GM12878 (cell line): Measurements from ENCODE around the gene GRIN3A. TPM values are rescaled to one million over a fixed set of nuclear protein-coding genes. Genes with fewer than 3 reads are reported as not detected.
"Not testable (repeated sequence)": the region's sequence is repeated elsewhere in the genome, so short reads cannot be mapped to it uniquely, and the experiment has no call there.

Experiments
- ATAC-seq: fragments of 200-7000 bp; cut with Tn5 transposase; 3 replicates; pipeline ENCODE4 v1.9.1; 2020; ENCODE audit warnings: mild to moderate bottlenecking, moderate library complexity
- BruUV-seq: library from RNA; stranded (reverse); fragments of 400-500 nt; replicated peaks from 2 replicates; lab custom pipeline; 2021; lab: Mats Ljungman, UMichigan
- CTCF ChIA-PET: fragments of 300-600 bp; sonication (Branson Sonifier 250); formaldehyde crosslinking; extraction: SDS; loops from one replicate; lab custom pipeline; 2021; ENCODE audit warnings: inconsistent platforms; lab: Yijun Ruan, JAX
- POLR2A ChIA-PET: fragments of 350-600 bp; formaldehyde crosslinking; extraction: SDS; loops from one replicate; lab custom pipeline; 2021; ENCODE audit warnings: inconsistent platforms; lab: Charles Lee
- RAD21 ChIA-PET: fragments of 300-600 bp; sonication (Branson Sonifier 250); formaldehyde crosslinking; loops from one replicate; lab custom pipeline; 2023; ENCODE audit warnings: antibody characterized with exemption; ENCODE audit not compliant: unreplicated experiment; lab: Charles Lee
- SMC1A ChIA-PET: fragments of 300-600 bp; sonication (Branson Sonifier 250); formaldehyde crosslinking; loops from one replicate; lab custom pipeline; 2023; ENCODE audit not compliant: unreplicated experiment, uncharacterized antibody; lab: Charles Lee
- DNase-seq: peaks from one replicate; pipeline ENCODE4 v3.0.0-alpha.2; 2011; ENCODE audit warnings: low read depth, low spot score
- FAIRE-seq: peaks from 3 replicates; lab custom pipeline; 2011; peaks lifted over from hg19 to GRCh38; lab: Jason Lieb, UNC
- H2AFZ ChIP-seq: 2 replicates; pipeline ENCODE4 v1.6.0; 2011; ENCODE audit warnings: low read depth, low read length, control low read depth; ENCODE audit not compliant: control insufficient read depth
- H3K27ac ChIP-seq: 2 replicates; pipeline ENCODE4 v1.5.1; 2011; ENCODE audit warnings: control low read depth; ENCODE audit not compliant: control insufficient read depth, insufficient read depth
- H3K27me3 ChIP-seq, 2 experiments: replicated peaks in 1 of 2; 2 replicates each; pipeline versions ENCODE4 v1.6.0 to v1.6.1; 2011; ENCODE audit warnings: low read length in 1 of 2; ENCODE audit not compliant: control insufficient read depth in 2 of 2, insufficient read depth in 2 of 2
- H3K36me3 ChIP-seq, 2 experiments: 2 replicates each; pipeline ENCODE4 v1.5.1; 2011; ENCODE audit warnings: low read length in 1 of 2; ENCODE audit not compliant: control insufficient read depth in 2 of 2, insufficient read depth in 2 of 2
- H3K4me1 ChIP-seq: 2 replicates; pipeline ENCODE4 v1.6.1; 2011; ENCODE audit warnings: mild to moderate bottlenecking, low read length, moderate library complexity, mixed read lengths; ENCODE audit not compliant: control insufficient read depth, insufficient read depth
- H3K4me2 ChIP-seq: 2 replicates; pipeline ENCODE4 v1.6.0; 2011; ENCODE audit warnings: control low read depth; ENCODE audit not compliant: control insufficient read depth, insufficient read depth
- H3K4me3 ChIP-seq: fragments of 200-600 bp; sonication (generic); 2 replicates; pipeline ENCODE4 v1.5.1; 2016
- H3K79me2 ChIP-seq: 2 replicates; pipeline ENCODE4 v1.6.0; 2011; ENCODE audit warnings: low read length; ENCODE audit not compliant: control insufficient read depth, insufficient read depth
- H3K9ac ChIP-seq: 2 replicates; pipeline ENCODE4 v1.8.0; 2011; ENCODE audit warnings: low read length, control low read depth, mixed read lengths; ENCODE audit not compliant: control insufficient read depth, insufficient read depth
- H3K9me3 ChIP-seq: replicated peaks from 3 replicates; pipeline ENCODE4 v1.5.1; 2011; ENCODE audit warnings: mild to moderate bottlenecking, low read length; ENCODE audit not compliant: control insufficient read depth, insufficient read depth
- H4K20me1 ChIP-seq: 2 replicates; pipeline ENCODE4 v1.6.0; 2011; ENCODE audit not compliant: control insufficient read depth, insufficient read depth
- ATF7 ChIP-seq: fragments of 450-650 bp; IDR thresholded peaks from 2 replicates; pipeline ENCODE4 v1.6.1; 2016; ENCODE audit warnings: low read depth, mild to moderate bottlenecking
- CTCF ChIP-seq, 3 experiments: IDR thresholded peaks in 2 of 3; conservative IDR thresholded peaks in 1 of 3; 2 replicates each; pipeline ENCODE4 v1.5.1; 2011; ENCODE audit warnings: low read depth in 3 of 3, low read length in 3 of 3, mild to moderate bottlenecking in 3 of 3, control low read depth in 2 of 3, moderate library complexity in 2 of 3, inconsistent platforms in 1 of 3, mixed read lengths in 1 of 3; ENCODE audit not compliant: control insufficient read depth in 2 of 3, insufficient read depth in 1 of 3; ENCODE audit errors: extremely low read depth in 1 of 3
- GABPA ChIP-seq: IDR thresholded peaks from 2 replicates; pipeline ENCODE4 v1.6.1; 2014; ENCODE audit warnings: antibody characterized with exemption, low read depth, mild to moderate bottlenecking, inconsistent platforms
- RELA ChIP-seq: fragments of 450-650 bp; IDR thresholded peaks from 2 replicates; pipeline ENCODE4 v1.8.0; 2014; ENCODE audit warnings: borderline replicate concordance; ENCODE audit not compliant: partially characterized antibody
- SRF ChIP-seq, 2 experiments: IDR thresholded peaks; 2 replicates each; pipeline ENCODE4 v1.6.1; 2011; ENCODE audit warnings: low read depth in 2 of 2, low read length in 2 of 2, mild to moderate bottlenecking in 1 of 2, moderate library complexity in 1 of 2
- TARDBP ChIP-seq: IDR thresholded peaks from 2 replicates; pipeline ENCODE4 v1.6.1; 2016; ENCODE audit warnings: borderline replicate concordance
- ZBED1 ChIP-seq: IDR thresholded peaks from 2 replicates; pipeline ENCODE4 v1.6.1; 2016; ENCODE audit warnings: borderline replicate concordance
- ZBTB33 ChIP-seq: fragments of 450-650 bp; IDR thresholded peaks from 2 replicates; pipeline ENCODE4 v1.6.1; 2017; ENCODE audit warnings: mild to moderate bottlenecking
- WGBS: methylation state at CpG from one replicate; pipeline ENCODE4 v1.1.6; 2016; ENCODE audit warnings: low lambda C conversion rate; ENCODE audit not compliant: insufficient replicate concordance, insufficient coverage; ENCODE audit errors: missing lambda C conversion rate; 5-methylcytosine and 5-hydroxymethylcytosine counted together
- in situ Hi-C: fragments of 300-500 bp; cut with MboI; formaldehyde crosslinking; loops from 9 replicates; pipeline ENCODE4 v1.14.3; 2018; ENCODE audit warnings: mixed read lengths
- intact Hi-C: fragments of 100-400 bp; cut with micrococcal nuclease; formaldehyde crosslinking; loops from one replicate; pipeline ENCODE4 v1.14.2; 2022; ENCODE audit not compliant: unreplicated experiment
- polyA plus RNA-seq, 11 experiments: library from polyadenylated mRNA; depleted of rRNA in 4 of 11; unstranded in 6 of 11; stranded (reverse) in 5 of 11; fragments of >200 nt; fragmentation: Nextera tagmentation in 4 of 11; fragmentation: Illumina TruSeq in 1 of 11; extraction: Ambion mirVana in 4 of 11; extraction: Trizol in 1 of 11; gene quantifications; 1 replicate in 1 of 11; 2 replicates in 10 of 11; pipeline versions ENCODE4 v1.2.1 to v1.2.3, GENCODE V29; 2011 to 2016; ENCODE audit warnings: inconsistent platforms in 2 of 11, missing spikeins in 2 of 11, low read depth in 1 of 11
- total RNA-seq, 4 experiments: library from RNA; depleted of rRNA in 3 of 4; stranded (reverse); fragments of >200 nt in 3 of 4; fragmentation: Illumina TruSeq in 1 of 4; extraction: Trizol in 1 of 4; gene quantifications; 2 replicates each; pipeline versions ENCODE4 v1.2.1 to v1.2.3, GENCODE V29; 2013 to 2021

GRIN3A gene
- total and polyA plus RNA-seq, 10 of the 15 experiments (the other 5 are each of a cell fraction or from before 2014, with no cell fraction given): 0.03 to 0.05 (median 0.04) TPM; not detected in 7

GRCh38 chr9:101549472-101550098 is 188.9 kb downstream of the GRIN3A start:
- H3K79me2 ChIP-seq, FAIRE-seq, H4K20me1 ChIP-seq, H3K9me3 ChIP-seq, RAD21 ChIA-PET, H3K4me3 ChIP-seq, in situ Hi-C loops, POLR2A ChIA-PET, ATAC-seq, SMC1A ChIA-PET, H2AFZ ChIP-seq, DNase-seq, H3K4me2 ChIP-seq, H3K27me3 ChIP-seq, intact Hi-C loops, BruUV-seq, H3K4me1 ChIP-seq, H3K9ac ChIP-seq, H3K27ac ChIP-seq: not testable (repeated sequence)
- 92% methylated on average over 18 of the region's 18 CpGs for WGBS
- peak; percentile 98 for TF ChIP-seq ZBTB33
- peaks cover 5 to 33% of the 10 kb centered on the region in 2 experiments; a peak in 3 of 4 replicates for H3K36me3 ChIP-seq
- CTCF ChIA-PET: interaction anchor here (0.8 kb wide), 1 partner anchor 13 kb away, joined by 3 read pairs; no protein-coding TSS in a partner anchor

GRCh38 chr9:101543098-101543735 is 195.2 kb downstream of the GRIN3A start:
- Histone ChIP-seq H3K4me2 (no peak overlapping the region), H3K36me3 (peaks cover 0 to 21% of the 10 kb centered on the region in 2 experiments; a peak in 3 of 4 replicates), H3K4me1 (no peaks in the 10 kb centered on the region), H3K27me3 (no peaks in the 10 kb centered on the region), H3K9me3 (no peaks in the 10 kb centered on the region), H2AFZ (no peak overlapping the region), H4K20me1 (no peaks in the 10 kb centered on the region), H3K4me3 (no peak overlapping the region), H3K27ac (no peak overlapping the region), H3K9ac (no peak overlapping the region), H3K79me2 (no peaks in the 10 kb centered on the region)
- FAIRE-seq (no peak), ATAC-seq (no peak), DNase-seq (no peak)
- CTCF ChIA-PET: interaction anchor here (1.3 kb wide), 1 partner anchor 10 kb away, joined by 4 read pairs; no protein-coding TSS in a partner anchor
- POLR2A ChIA-PET: no interaction called here
- 95% methylated on average over 14 of the region's 14 CpGs for WGBS
- intact Hi-C loops (no loop called here), in situ Hi-C loops (no loop called here)
- SMC1A ChIA-PET: no interaction called here
- RAD21 ChIA-PET: no interaction called here
- BruUV-seq: no TSS peak
- TF ChIP-seq CTCF (IDR thresholded peaks at IDR 0.05 in 2 of 3, conservative IDR thresholded peaks at IDR 0.05 in 1 of 3; ENCODE audit: control insufficient read depth in 2 of 3, extremely low read depth in 1 of 3, insufficient read depth in 1 of 3, low read depth in 3 of 3, low read length in 3 of 3): no peak
- no peak for TF ChIP-seq ZBED1
- no peak for TF ChIP-seq GABPA
- no peak for TF ChIP-seq ATF7
- no peak for TF ChIP-seq SRF (IDR thresholded peaks at IDR 0.05; ENCODE audit: low read depth in 2 of 2, low read length in 2 of 2)
- no peak for TF ChIP-seq TARDBP
- no peak for TF ChIP-seq RELA
